Lung (tissue), 12 donors: Measurements from ENCODE around the gene GGA3. TPM values are rescaled to one million over a fixed set of nuclear protein-coding genes. Genes with fewer than 3 reads are reported as not detected.
A peak's percentile ranks its signal among the peaks of the same experiment; 100 is the strongest.

ENCODE experiments used
- ATAC-seq: fragments of 200-7000 bp; cut with Tn5 transposase; one replicate; pipeline ENCODE4 v1.9.1; 2020; ENCODE audit warnings: moderate number of reproducible peaks; ENCODE audit not compliant: insufficient read depth, low FRiP score
- DNase-seq, 3 donors: peaks; one replicate each; pipeline ENCODE4 v3.0.0-alpha.2; 2013 to 2017
- H3K27ac ChIP-seq, 2 donors: one replicate each; pipeline ENCODE4 v1.5.1; 2013; ENCODE audit warnings: mild to moderate bottlenecking in 2 of 2, moderate library complexity in 2 of 2, control low read depth in 1 of 2, inconsistent platforms in 1 of 2, low read depth in 1 of 2, low read length in 1 of 2
- H3K27me3 ChIP-seq, 3 donors: one replicate each; pipeline ENCODE4 v1.5.1; 2013; ENCODE audit warnings: low read length in 2 of 3; ENCODE audit not compliant: control insufficient read depth in 3 of 3, insufficient read depth in 3 of 3
- H3K36me3 ChIP-seq, 4 donors: one replicate each; pipeline ENCODE4 v1.5.1; 2013; ENCODE audit warnings: low read length in 4 of 4, mild to moderate bottlenecking in 1 of 4, moderate library complexity in 1 of 4; ENCODE audit not compliant: control insufficient read depth in 4 of 4, insufficient read depth in 4 of 4
- H3K4me1 ChIP-seq, 5 donors: one replicate each; pipeline ENCODE4 v1.5.1; 2013; ENCODE audit warnings: low read length in 5 of 5, mild to moderate bottlenecking in 2 of 5, moderate library complexity in 1 of 5; ENCODE audit not compliant: control insufficient read depth in 5 of 5, insufficient read depth in 5 of 5
- H3K4me3 ChIP-seq: one replicate; pipeline ENCODE4 v1.5.1; 2013; ENCODE audit warnings: mild to moderate bottlenecking, control low read depth, moderate library complexity
- H3K9ac ChIP-seq, 2 donors: one replicate each; pipeline ENCODE4 v1.5.1; 2013; ENCODE audit warnings: low read length in 2 of 2, control low read depth in 1 of 2; ENCODE audit not compliant: insufficient read depth in 1 of 2
- H3K9me3 ChIP-seq, 4 donors: one replicate each; pipeline ENCODE4 v1.5.1; 2013; ENCODE audit warnings: low read length in 3 of 4, mild to moderate bottlenecking in 1 of 4, moderate library complexity in 1 of 4; ENCODE audit not compliant: control insufficient read depth in 4 of 4, insufficient read depth in 3 of 4
- WGBS, 2 donors: extraction: QIAGEN DNeasy Blood & Tissue Kit; methylation state at CpG; one replicate each; pipeline ENCODE4 v1.1.7; 2013; 5-methylcytosine and 5-hydroxymethylcytosine counted together
- polyA plus RNA-seq, 2 donors: library from polyadenylated mRNA; stranded (reverse); fragments of 200-250 nt; gene quantifications; one replicate each; pipeline ENCODE4 v1.2.1, GENCODE V29; 2013
- total RNA-seq, 2 donors: library from RNA; depleted of rRNA in 1 of 2; stranded (reverse); fragments of >200 nt in 1 of 2; gene quantifications; one replicate each; pipeline ENCODE4 v1.2.1, GENCODE V29; 2014 to 2021
- TF ChIP-seq, protein P1 (sequence below): IDR thresholded peaks from 2 replicates; pipeline ENCODE4 v1.5.1; 2012; ENCODE audit warnings: mild to moderate bottlenecking; ENCODE audit errors: control extremely low read depth, extremely low read depth
- donor health status: control.
- donor health status: control.
- donor health status: Bipolar disorder and iron deficiency.
- donor health status: healthy.
- donor health status: DM: yes; HTN: yes; CAD: no.

GGA3 gene
- total and polyA plus RNA-seq, 4 donors, result 22.8 to 42.4 (median 31.1) TPM

DNA sequence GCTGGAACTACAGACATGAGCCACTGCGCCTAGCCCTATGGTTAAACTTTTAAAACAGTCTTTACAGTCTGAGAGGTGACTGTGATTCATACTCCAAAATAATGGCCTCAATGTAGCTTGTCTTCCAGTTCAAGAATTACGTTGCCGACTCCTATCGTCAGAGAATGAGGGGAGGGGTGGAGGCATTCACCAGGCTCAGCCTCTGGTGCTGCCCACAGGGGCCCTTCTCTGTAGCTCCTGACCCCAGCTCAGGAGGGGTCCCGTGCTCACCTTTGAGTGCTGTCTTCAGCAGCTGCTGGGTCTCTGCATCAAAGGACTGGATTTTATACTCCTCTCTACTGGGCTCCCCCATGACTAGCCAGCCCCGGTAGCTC, 8.4 kb upstream of the GGA3 start:
- 19% methylated on average over 6 of the region's 6 CpGs for WGBS, 2 donors
- peaks cover 3 to 20% (median 7%) of the 10 kb centered on the region in 4 donors for H3K36me3 ChIP-seq

DNA sequence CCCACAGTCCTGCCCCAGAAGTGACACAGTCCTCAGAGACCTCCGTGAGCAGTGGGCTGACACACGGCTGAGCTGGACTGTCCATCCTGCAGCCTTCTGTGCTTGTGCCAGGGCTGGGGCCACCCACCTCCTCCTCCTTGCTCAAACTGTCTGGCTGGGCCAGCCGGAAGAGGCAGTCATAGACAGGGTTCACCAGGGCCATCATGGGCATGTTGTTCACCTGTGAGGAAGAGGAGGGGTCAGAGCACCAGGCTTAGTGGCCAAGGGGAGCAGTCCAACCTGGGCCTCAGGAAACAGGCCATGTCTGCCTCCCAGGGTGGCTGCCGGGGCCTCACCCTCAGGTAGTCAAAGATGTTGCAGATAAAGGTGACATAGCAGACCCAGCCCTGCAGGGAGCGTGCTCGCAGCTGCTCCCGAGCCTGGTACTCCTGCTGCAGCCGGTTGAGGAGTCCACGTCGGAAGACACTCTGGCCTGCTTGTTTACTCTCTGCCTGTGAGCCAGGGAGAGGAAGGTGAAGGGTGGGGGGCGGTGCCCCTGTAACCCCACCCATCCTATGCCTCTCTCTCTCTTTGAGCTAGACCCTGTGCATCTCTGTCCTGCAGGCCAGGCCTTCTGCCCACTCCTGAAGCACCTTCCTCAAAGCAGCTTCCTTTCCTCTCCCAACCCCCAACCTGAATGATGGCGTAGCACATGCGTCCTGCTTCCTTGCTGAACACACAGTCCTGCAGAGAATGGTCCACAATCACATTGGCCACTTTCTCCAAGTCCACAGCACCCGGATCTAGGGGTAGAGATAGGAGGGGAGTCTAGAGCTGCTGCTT, 6.2 kb upstream of the GGA3 start:
- Histone ChIP-seq H3K27ac (peak overlapping the region in 1 of 2 donors; percentile 13), H3K9ac (no peak overlapping the region), H3K9me3 (no peaks in the 10 kb centered on the region), H3K36me3 (peaks cover 7 to 29% (median 13%) of the 10 kb centered on the region in 4 donors), H3K27me3 (no peaks in the 10 kb centered on the region), H3K4me3 (no peak overlapping the region), H3K4me1 (peaks cover 1 to 28% (median 3%) of the 10 kb centered on the region in 5 donors)
- TF ChIP-seq, protein P1, sequence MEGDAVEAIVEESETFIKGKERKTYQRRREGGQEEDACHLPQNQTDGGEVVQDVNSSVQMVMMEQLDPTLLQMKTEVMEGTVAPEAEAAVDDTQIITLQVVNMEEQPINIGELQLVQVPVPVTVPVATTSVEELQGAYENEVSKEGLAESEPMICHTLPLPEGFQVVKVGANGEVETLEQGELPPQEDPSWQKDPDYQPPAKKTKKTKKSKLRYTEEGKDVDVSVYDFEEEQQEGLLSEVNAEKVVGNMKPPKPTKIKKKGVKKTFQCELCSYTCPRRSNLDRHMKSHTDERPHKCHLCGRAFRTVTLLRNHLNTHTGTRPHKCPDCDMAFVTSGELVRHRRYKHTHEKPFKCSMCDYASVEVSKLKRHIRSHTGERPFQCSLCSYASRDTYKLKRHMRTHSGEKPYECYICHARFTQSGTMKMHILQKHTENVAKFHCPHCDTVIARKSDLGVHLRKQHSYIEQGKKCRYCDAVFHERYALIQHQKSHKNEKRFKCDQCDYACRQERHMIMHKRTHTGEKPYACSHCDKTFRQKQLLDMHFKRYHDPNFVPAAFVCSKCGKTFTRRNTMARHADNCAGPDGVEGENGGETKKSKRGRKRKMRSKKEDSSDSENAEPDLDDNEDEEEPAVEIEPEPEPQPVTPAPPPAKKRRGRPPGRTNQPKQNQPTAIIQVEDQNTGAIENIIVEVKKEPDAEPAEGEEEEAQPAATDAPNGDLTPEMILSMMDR, result no peak
- WGBS, 2 donors, result 51 to 54% methylated on average over 14 of the region's 14 CpGs
- peak in 2 of 3 donors; percentile 26 to 38 for DNase-seq
- ATAC-seq, result no peak

More for the DNA sequence above, 8.4 kb upstream of the GGA3 start:
- TF ChIP-seq, protein P1, result no peak
- peaks cover 0 to 27% (median 3%) of the 10 kb centered on the region in 5 donors for H3K4me1 ChIP-seq
- no peak for DNase-seq
- peak overlapping the region; percentile 92 to 95 for H3K27ac ChIP-seq
- no peak overlapping the region for H3K4me3 ChIP-seq
- H3K27me3 ChIP-seq, result no peaks in the 10 kb centered on the region
- ATAC-seq, result no peak
- H3K9ac ChIP-seq, result peak overlapping the region; percentile 11 to 56
- H3K9me3 ChIP-seq, result no peaks in the 10 kb centered on the region

DNA sequence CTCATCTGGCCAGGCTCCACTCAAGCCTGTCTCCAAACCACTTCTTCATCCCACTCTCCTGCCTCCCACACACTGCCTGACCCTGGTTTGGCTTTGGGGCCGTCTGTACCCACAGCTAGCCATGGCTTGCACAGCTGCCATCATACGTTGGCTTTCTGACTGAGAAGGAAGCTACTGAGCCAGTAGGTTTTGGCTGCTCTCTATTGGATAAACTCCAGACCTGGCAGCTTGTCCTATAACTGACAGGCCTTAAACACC, 5.7 kb upstream of the GGA3 start:
- peaks cover 7 to 29% (median 13%) of the 10 kb centered on the region in 4 donors for H3K36me3 ChIP-seq
- H3K27ac ChIP-seq, result no peak overlapping the region
- no peak overlapping the region for H3K9ac ChIP-seq
- no peak overlapping the region for H3K4me3 ChIP-seq
- peaks cover 3 to 28% (median 5%) of the 10 kb centered on the region in 5 donors for H3K4me1 ChIP-seq
- 48 to 53% methylated on average over 2 of the region's 2 CpGs for WGBS, 2 donors
- DNase-seq, result no peak
- no peaks in the 10 kb centered on the region for H3K9me3 ChIP-seq
- no peak for ATAC-seq
- TF ChIP-seq, protein P1, result no peak
- H3K27me3 ChIP-seq, result no peaks in the 10 kb centered on the region
